HCT116 (cell line): Measurements from ENCODE around the gene KRT83. TPM values are rescaled to one million over a fixed set of nuclear protein-coding genes. Genes with fewer than 3 reads are reported as not detected.

Source experiments
- total RNA-seq: library from RNA; stranded (reverse); gene quantifications from one replicate; pipeline ENCODE4 v1.2.1, GENCODE V29; 2021; ENCODE audit not compliant: unreplicated experiment

Gene KRT83
- total RNA-seq, 1 experiment from 2014 or later = not detected

Other genes with a start within 250 kb of the KRT83 start
- gene SMIM41, start 241.7 kb downstream of the KRT83 start, total RNA-seq = not detected
- 8.8 TPM for gene KRT80, start 129.4 kb downstream of the KRT83 start, total RNA-seq
- gene KRT7, start 88.2 kb downstream of the KRT83 start, total RNA-seq = 72.6 TPM
- gene KRT86, start 46.8 kb downstream of the KRT83 start, total RNA-seq = 1.5 TPM
- 0.84 TPM for gene KRT81, start 29.9 kb downstream of the KRT83 start, total RNA-seq
- not detected for gene KRT85, start 46.1 kb upstream of the KRT83 start, total RNA-seq
- not detected for gene KRT84, start 64.3 kb upstream of the KRT83 start, total RNA-seq
- not detected for gene KRT82, start 84.9 kb upstream of the KRT83 start, total RNA-seq
- gene KRT75, start 113.0 kb upstream of the KRT83 start, total RNA-seq = not detected
- gene KRT6B, start 130.7 kb upstream of the KRT83 start, total RNA-seq = not detected
- gene KRT6C, start 152.4 kb upstream of the KRT83 start, total RNA-seq = not detected
- gene KRT6A, start 171.9 kb upstream of the KRT83 start, total RNA-seq = 0.66 TPM
- 0.44 TPM for gene KRT5, start 199.0 kb upstream of the KRT83 start, total RNA-seq
- not detected for gene KRT71, start 231.7 kb upstream of the KRT83 start, total RNA-seq